SW480 (cell line): ENCODE measurements around the gene FAM107B.

ENCODE experiments used
- DNase-seq: peaks from one replicate; pipeline ENCODE4 v3.0.0-alpha.2; 2016; ENCODE audit warnings: low spot score

FAM107B gene

DNA sequence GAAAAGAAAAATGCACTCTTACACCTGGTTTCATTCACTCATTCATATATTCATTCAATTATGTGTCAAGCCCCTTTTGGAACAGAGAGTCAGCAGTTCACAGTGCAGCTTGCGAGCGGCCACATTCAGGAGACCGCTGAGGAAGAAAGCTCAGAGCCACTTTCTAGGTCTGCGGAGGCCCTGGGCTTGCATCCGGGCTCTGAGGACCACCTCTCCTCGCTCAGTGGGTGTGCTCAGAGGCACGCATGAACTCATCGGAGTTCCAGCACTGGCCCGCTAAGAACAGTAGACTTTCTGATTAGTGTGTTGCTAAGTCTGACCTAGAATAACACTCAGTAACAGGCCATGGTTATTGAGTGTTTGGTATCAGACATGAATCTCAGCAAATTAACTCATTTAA, 1.8 kb upstream of the FAM107B start:
- no peak for DNase-seq

DNA sequence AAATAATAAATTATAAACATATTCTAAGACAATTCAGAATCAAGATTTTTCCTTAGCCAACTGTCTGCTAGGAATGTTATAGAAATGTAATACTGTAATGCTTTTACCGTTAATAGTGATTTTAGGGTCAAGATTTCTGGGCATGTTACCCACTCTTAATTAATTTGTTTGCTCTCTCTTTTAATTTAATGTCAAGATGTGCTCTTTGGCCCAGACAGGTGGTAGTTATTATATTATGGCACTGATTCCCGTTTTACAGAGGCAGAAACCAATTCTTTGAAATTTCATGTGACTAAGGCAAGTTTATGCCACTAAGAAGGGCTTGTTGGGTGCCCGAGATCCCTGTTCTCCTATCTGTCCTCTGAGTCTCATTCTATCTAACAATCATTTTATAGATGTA, 959 bp upstream of the FAM107B start:
- DNase-seq, result no peak

DNA sequence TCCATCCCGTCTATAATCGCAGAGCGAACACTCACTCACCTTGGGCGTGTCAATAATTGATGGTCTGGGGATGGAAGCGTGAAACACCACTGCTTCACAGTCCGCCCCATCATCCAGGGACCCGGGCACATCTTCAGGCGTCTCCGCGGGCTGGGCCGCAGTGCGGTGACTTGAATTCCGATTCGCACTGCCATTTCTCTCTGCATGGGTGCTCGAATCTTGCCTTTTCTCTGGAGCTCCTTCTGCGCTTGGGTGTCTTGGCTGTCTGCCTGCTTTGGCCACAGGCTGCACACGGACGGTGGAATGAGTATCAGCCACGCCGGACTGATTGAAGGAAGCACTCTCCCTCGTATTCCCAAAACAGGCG, 500 bp downstream of the FAM107B start:
- no peak for DNase-seq

DNA sequence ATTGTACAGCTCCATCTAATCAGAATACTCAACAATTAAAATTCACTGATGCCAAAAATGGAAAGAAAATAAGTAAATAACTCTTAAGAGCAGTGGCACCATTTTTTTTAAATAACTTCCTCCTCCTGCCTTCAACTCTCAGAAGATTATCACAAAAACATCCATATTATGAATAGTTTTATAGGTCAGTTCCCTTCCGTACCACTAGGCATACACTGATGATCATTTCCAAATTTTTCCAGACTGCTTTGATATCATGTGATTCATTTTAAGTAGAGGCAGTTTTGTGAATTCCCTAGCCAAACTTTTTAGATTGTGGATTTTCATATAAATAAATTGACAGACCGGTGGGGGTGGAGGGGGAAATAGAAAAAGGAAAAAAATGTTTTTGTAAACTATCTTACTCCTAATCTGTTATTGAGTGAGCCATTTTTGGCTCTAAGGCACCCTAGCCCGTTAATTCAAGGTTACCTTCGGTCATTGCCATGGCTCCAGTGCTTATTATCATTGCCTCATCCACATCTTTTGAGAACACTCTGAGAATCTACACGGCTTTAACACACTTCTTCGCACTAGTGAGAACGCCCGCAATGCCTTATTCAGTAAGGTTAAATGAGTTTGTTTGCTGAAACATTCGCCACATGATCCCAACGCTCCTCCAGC, 1.0 kb downstream of the FAM107B start:
- DNase-seq, result no peak

DNA sequence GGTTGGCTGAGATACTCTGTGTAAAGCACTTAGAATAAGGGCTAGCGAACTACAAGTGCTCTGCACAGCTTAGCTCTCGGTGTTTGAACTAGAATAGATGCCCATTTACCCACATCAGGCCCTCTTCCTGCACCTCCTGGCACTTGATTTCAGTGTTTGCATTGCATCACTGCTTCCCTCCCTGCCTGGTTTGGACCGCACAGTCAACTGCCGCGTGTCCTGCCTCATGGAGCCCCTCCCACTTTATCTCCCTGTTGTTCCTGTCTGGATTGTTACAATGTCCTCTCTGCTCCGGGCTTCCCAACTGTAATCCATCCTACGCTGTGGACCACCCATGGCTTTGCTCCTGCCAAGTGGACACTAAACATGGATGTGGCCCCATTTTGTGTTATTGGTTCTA, 2.3 kb downstream of the FAM107B start:
- no peak for DNase-seq

DNA sequence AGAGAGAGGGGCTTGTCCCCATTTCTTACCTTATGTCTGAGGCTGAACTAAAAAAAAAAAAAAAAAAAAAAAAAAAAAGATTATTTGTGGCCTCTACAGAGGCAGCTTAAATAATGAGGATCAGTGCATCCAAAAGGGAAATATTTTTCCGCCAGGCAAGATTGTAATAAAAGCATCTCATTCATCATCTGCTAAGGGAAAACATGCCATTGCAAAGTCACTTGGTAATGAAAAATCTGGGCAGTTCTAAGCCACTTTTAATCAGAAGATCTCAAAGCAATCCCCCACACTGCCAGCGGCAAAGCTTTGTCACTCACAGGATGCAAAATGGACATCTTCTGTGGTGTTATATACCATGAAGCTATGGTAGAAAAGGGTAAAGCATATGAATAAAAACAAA, 3.8 kb downstream of the FAM107B start:
- DNase-seq, result no peak

DNA sequence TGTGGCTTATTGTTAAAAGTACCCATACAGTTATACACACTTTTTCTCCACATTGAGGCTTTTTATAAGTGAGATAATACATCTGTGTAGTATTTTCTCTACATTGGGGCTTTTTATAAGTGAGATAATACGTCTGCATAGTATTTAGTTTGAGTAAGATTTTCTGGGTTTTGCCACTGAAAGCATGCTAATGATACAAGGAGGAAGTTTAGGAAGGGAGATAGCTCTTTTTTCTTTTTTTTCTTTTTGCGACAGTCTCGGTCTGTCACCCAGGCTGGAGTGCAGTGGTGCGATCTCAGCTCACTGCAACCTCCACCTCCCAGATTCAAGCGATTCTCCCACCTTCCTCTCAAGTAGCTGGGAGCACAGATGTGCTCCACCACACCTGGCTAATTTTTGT, 13.3 kb downstream of the FAM107B start:
- DNase-seq, result no peak

DNA sequence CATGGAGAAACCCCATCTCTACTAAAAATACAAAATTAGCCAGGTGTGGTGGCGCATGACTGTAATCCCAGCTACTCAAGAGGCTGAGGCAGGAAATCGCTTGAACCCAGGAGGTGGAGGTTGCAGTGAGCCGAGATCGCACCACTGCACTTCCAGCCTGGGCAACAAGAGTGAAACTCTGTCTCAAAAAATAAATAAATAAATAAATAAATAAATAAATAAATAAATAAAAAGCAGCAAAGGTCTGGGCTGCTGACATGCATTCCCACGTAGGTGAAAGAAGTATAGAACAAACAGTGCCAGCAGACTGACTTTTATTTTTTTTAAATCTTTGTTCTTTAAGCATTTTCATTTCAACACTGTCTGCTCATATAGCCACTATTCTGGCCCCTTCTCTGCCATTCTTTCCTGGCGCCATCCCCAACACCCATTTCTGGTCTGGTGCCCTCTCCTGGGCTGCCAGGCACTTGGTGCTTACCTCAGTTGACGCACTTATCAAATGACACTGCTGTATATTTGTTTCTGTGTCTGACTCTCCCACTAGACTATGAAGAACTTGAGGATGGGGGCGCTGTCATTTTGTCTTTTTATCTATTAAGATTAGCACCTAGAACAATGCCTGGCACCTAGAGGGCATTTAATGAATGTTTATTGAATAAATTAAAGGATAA, 15.6 kb downstream of the FAM107B start:
- peak; percentile 4 for DNase-seq

DNA sequence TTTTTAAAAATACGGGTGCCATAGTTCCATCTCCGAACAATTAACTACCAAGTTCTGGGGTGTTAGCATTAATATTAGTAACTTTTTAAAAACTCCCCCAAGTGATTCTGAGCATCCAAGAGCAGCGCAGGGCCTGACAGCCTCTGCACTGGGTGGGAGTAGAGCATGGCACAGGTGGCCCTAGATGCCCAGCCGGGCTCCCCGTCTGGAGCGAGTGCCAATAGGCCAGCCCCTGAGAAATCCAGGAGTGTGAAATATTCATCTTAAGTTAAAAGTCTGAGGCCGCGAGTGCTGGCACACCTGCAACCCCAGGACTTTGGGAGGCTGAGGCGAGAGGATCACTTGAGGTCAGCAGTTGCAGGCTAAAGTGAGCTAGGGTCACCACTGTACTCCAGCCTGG, 16.2 kb downstream of the FAM107B start:
- no peak for DNase-seq

DNA sequence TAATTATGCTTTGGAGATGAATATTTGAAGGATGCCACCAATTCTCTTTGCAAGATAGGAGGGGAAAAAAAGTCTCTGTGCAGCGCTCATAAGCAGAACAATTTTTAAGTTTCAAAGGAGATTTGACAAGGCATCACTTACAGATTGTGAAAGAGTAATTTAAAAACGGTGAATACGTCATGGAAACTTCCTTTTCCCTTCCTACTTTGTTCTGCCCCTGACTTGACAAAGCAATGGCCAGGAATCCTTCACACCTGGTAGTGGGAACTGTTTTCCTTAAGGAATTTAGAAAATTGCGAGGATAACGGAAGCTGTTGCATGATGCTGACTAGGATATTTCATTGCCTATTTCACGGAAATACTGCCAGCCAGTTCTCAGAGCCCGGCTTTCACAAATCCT, 16.7 kb downstream of the FAM107B start:
- no peak for DNase-seq

DNA sequence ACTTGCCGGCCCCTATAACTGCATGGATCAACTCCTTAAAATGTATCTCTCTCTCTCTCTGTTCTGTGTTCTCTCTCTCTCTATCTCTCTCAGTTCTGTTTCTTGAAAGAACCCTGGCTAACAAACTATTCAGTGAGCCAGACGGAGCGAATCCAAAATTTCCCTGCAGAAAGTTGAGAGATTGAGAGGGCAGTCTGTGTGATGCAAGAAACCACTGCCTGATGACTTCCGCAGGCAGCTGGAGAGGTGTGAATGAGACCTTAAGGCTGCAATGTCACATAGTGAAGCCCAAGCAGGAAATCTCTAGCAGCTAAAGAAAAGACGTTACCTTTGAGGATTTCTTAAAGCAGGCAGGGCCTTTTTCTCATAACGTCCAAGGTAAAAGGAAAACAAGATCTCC, 17.3 kb downstream of the FAM107B start:
- DNase-seq, result no peak

DNA sequence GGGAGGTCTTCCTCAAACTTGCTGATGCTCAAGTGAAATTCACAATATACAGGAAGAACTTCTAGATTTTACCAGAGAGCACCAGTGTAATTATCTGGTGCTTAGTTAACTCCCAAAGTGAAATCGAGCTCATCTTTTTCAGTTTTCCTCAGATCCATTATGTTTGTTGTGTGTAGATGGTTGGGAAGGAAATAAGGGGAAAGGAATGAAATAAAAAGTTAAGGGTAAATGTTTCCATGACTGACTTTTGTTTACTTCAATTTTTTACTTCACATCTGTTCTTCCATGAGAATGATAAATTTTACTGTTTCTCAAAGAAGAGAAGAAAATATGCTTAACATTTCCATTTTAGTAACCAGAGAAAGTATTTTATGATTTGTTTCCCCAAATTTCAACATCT, 21.3 kb downstream of the FAM107B start:
- no peak for DNase-seq

DNA sequence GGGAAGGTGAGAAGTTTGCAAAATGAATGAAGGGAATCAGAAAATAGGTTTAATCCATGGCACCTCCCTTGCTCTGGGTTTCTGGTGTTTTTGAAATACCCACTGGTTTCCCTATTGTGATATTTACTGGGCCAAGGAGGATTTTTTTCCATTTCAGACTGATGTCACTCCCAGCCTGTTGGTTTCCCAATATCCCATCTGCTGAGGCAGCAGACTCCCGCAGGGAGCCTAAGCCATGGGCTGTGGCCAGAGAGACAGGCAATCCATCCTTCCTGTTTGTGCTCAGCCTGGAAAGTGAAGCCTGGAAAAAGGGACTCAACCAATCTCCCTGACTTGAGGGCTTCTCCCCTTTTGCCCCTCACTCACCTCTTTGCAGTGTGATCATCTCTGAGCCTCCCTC, 22.8 kb downstream of the FAM107B start:
- no peak for DNase-seq

DNA sequence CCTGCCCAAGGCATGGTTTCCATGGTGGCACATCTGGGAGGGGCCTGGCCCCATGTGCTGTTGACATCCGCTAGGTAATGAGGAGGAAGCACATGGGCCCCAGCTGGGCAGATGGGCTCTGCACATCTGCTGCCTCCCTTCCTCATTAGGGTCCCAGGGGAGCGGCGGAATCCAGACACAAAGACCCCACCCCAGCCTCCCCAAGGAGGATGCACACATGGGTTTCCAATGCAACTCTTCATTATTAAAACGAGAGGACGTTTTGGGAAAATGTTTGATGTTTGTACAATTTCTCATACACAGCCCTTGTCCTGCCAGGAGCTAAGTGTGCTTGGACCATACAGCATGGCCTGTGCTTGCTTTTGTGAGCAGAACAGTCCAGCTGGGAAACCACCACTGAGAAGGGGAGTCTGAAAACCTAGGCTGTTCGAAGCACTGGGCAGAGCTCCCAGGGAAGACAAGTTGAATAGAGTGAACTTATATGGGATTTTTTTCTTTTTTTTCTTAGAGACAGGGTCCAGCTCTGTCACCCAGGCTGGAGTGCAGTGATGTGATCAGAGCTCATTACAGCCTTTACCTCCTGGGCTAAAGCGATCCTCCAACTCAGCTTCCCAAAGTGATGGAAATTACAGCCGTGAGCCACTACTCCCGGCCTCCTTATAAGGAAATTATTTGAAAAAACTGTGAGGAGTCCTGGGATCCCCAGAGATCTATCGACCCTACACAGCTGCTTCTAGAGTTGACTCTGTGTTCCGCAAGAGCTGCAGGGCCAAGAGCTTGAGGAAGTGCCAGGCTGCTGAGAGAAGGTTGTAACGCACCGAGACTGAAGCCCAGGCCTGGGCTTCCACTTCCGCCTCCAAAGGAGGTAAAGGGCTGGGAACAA, 23.4 kb downstream of the FAM107B start:
- DNase-seq, result no peak

DNA sequence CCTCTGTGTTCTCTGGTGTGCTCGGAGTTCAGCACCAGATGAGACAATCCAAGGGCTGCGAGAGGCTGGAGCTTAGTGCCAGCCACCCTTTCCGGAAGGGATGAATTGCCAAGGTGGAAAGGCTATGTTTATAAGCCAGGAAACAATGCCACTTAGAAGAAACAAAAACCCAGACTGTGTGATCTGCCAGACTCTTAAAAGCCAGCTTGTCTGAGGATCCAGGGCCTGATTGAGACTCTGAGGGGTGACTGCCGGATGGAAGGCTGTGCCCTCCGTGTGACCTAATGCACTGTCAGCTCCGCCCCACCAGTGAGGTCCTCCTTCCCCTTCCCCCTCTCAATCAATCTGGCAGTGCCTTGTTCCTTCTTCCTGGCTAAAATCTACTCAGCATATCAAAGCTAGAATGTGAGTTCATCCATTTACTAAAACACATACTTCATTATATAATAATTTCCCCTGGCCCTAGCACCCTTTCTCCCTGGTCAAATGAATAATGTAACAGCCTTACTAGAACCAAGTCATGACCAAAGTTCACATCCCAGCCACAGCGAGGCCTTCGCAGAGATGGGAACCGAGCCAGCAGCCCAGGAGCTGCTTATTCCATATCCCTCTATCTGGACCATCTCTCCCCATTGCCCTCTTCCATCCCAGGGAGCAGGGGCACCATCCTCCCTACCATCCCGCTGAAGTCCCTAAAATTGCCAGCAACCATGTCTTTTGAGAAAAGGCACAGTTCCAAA, 25.5 kb downstream of the FAM107B start:
- DNase-seq, result no peak

DNA sequence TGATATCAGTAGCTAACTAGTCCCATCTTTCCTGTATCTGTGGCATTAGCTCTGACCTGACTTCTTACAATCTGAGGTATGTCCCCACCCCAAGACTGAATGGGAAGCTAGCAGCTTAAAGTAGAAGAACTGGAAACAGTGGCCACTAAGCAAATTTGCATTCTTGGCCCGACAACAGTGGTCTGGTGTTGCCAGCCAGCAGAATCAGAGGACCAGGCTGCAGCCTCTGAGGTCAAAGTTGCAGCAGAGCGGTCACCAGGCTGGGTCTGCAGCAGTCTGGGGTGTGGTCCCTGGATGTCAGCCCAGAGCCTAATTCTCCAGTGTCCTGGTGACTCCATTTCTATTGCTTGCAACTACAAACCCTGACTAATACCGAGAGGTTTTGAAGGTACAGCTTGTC, 26.3 kb downstream of the FAM107B start:
- no peak for DNase-seq

DNA sequence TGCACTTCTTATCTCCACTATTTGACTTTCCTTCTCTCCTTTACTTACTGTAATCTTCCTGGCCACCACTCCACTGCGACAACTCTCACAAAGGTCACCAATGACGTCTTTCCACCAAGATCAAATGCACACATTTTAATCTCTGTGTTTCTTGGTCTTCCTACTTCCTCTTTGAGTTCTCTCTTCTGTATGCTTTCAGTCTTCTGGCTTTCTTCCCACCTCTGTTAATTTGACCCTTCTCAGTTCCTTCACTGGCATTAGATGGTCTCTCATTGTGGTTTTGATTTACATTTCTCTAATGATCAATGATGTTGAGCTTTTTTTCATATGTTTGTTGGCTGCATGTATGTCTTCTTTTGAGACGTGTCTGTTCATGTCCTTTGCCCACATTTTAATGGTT, 31.9 kb downstream of the FAM107B start:
- DNase-seq, result no peak

DNA sequence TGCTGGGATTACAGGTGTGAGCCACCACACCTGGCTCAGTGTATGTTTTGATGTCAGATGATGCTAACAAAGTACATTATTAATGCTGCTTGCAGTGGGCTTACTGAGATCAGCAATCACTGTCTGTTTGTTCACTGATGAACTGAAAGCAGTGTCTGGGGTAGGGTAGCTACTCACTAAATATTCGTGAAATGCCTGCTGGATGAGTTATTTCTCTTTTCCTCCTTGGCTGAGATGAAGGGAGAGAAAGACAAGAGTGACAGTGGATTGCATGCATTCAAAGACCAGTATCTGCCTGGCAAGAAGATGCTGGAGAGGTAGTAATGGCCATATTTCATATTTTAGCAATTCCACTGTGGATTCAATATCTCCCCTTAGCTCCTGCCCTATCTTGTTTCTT, 32.3 kb downstream of the FAM107B start:
- no peak for DNase-seq

DNA sequence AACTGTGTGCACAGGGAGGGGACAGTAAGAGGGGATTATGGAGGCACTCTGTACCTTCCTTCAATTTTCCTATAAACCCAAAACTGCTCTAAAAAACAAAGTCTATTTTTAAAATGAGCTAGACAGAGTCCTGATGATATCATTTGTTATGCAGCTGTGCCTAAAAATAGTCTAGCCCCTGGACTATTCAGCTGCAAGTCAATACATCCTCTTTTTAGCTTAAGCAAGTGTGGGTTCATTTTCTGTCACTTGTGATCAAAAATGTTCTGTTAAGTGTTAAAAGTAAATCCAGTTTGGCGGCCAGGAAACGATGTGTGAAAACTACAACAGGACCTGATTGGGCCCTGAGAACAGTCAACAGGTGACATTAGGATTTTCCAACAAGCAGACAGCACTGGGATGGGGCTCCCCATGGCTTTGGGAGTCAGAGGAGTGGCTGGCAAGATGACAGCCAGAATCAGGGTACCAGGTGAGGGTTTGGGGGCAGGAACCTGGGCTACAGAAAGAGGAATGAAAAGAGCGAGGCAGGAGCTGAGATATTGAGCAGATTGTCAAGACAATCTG, 33.9 kb downstream of the FAM107B start:
- DNase-seq, result no peak

DNA sequence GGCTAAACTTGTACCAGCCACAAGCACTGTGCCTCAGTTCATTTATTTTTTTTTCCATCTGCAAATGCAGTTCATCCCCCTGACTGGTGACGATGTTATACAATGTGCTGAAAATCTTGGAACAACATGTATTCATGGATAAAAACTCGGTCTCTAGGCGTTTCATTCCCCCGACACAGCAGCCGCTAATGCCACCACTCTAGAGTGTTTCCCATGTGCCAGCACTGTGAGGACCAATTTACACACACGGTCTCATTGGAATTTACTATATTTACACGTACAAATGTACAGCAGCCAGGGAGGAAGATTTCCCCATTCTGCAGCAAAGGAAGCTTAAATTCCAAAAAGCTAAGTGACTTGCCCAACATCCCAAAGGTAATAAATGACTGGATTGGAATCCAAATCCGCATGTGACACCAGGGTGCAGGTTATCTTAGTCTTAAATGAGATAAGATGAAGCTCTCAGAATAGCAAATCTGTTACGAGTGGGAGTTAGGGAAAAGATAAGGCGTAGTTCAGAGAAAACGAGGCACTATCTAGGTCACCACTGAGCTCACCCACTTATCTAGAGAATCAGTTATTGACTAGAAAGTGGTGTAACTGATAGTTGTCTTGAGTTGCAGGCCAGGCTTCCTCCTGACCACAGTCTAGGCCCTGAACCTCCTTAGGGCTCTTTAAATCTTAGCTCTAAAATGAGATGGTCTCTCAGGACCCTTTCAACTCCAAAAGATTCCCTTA, 36.7 kb downstream of the FAM107B start:
- DNase-seq, result no peak

DNA sequence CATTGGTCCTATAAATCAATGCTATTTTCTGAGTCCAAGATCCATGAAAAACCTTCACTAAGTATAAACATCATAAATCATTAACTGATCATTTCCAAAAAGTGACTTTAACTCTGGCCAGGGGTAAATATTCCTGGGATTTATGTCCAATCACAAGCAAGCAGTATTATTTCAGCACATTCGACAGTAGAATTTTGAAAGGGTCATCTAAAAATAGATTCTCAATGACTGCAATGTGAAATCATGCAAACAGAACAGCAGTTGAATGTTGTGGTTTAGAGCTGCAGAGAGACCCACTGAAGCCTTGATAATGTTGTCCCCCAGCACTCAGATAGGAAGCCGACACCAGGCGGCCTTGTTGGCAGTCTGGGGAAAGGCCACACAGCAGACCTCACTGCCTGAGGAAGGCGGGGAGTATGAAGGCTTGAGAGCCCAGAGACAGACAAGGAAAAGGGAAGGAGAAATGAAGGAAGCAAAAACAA, 38.1 kb downstream of the FAM107B start:
- no peak for DNase-seq
